Neural progenitor cell (in vitro differentiated cells): ENCODE measurements around the gene TSGA10.

ENCODE experiments used
- EZH2 ChIP-seq: fragments of 200-600 bp; sonication (generic); IDR thresholded peaks from 2 replicates; pipeline ENCODE4 v1.6.1; 2017; ENCODE audit warnings: antibody characterized with exemption, mild to moderate bottlenecking, moderate library complexity
- TF ChIP-seq, protein P1 (sequence below): fragments of 200-600 bp; sonication (generic); IDR thresholded peaks from 2 replicates; pipeline ENCODE4 v1.5.1; 2017; ENCODE audit warnings: antibody characterized with exemption, mild to moderate bottlenecking

- TF ChIP-seq EZH2: no peak
- TF ChIP-seq, protein P1, sequence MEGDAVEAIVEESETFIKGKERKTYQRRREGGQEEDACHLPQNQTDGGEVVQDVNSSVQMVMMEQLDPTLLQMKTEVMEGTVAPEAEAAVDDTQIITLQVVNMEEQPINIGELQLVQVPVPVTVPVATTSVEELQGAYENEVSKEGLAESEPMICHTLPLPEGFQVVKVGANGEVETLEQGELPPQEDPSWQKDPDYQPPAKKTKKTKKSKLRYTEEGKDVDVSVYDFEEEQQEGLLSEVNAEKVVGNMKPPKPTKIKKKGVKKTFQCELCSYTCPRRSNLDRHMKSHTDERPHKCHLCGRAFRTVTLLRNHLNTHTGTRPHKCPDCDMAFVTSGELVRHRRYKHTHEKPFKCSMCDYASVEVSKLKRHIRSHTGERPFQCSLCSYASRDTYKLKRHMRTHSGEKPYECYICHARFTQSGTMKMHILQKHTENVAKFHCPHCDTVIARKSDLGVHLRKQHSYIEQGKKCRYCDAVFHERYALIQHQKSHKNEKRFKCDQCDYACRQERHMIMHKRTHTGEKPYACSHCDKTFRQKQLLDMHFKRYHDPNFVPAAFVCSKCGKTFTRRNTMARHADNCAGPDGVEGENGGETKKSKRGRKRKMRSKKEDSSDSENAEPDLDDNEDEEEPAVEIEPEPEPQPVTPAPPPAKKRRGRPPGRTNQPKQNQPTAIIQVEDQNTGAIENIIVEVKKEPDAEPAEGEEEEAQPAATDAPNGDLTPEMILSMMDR: no peak
Observed at GRCh38 chr2:99111945-99112344, 42.8 kb downstream of the TSGA10 start.
